Gastrocnemius medialis (tissue), 4 donors: ENCODE data around the gene SYDE2. TPM values are rescaled to one million over a fixed set of nuclear protein-coding genes. Genes with fewer than 3 reads are reported as not detected.
"Not testable (repeated sequence)": the region's sequence is repeated elsewhere in the genome, so short reads cannot be mapped to it uniquely, and the experiment has no call there.

Experiments used
- ATAC-seq, 2 donors: fragments of 150-250 bp; one replicate each; pipeline ENCODE4 v1.9.1; 2016
- DNase-seq, 2 donors: peaks; one replicate each; pipeline ENCODE4 v3.0.0-alpha.2; 2019
- H3K27ac ChIP-seq, 4 donors: fragments of 200-600 bp; sonication (generic); 1 replicate in 1 of 4; 2 replicates in 3 of 4; pipeline ENCODE4 v1.5.1; 2016 to 2018; ENCODE audit warnings: mild to moderate bottlenecking in 2 of 4, moderate library complexity in 1 of 4
- H3K27me3 ChIP-seq, 3 donors: fragments of 200-600 bp; sonication (generic) in 2 of 3; 1 replicate in 1 of 3; 2 replicates in 2 of 3; pipeline versions ENCODE4 v1.5.1 to v1.6.0; 2016 to 2019; ENCODE audit warnings: mild to moderate bottlenecking in 1 of 3, moderate library complexity in 1 of 3
- H3K36me3 ChIP-seq, 2 donors: fragments of 200-600 bp; sonication (generic) in 1 of 2; one replicate each; pipeline ENCODE4 v1.5.1; 2017 to 2018
- H3K4me1 ChIP-seq, 2 donors: fragments of 200-600 bp; sonication (generic) in 1 of 2; one replicate each; pipeline ENCODE4 v1.5.1; 2016 to 2017; ENCODE audit warnings: mild to moderate bottlenecking in 2 of 2
- H3K4me3 ChIP-seq, 4 donors: fragments of 200-600 bp; sonication (generic) in 3 of 4; 1 replicate in 1 of 4; 2 replicates in 3 of 4; pipeline ENCODE4 v1.5.1; 2016 to 2019; ENCODE audit warnings: mild to moderate bottlenecking in 2 of 4
- H3K9me3 ChIP-seq, 3 donors: fragments of 200-600 bp; sonication (generic) in 2 of 3; 1 replicate in 1 of 3; 2 replicates in 2 of 3; pipeline ENCODE4 v1.5.1; 2016 to 2019
- CTCF ChIP-seq, 5 experiments: fragments of 450-650 bp in 3 of 5; fragments of 200-600 bp in 2 of 5; sonication (generic) in 2 of 5; IDR thresholded peaks in 4 of 5; conservative IDR thresholded peaks in 1 of 5; 1 replicate in 4 of 5; 2 replicates in 1 of 5; pipeline ENCODE4 v1.5.1; 2016 to 2019; ENCODE audit warnings: antibody characterized with exemption in 5 of 5, mild to moderate bottlenecking in 3 of 5, moderate library complexity in 3 of 5
- POLR2A ChIP-seq, 2 donors: fragments of 450-650 bp; IDR thresholded peaks; one replicate each; pipeline ENCODE4 v1.6.1; 2017; ENCODE audit warnings: antibody characterized with exemption in 2 of 2, mild to moderate bottlenecking in 2 of 2, moderate library complexity in 2 of 2
- in situ Hi-C, 4 donors: fragments of 200-750 bp; cut with MboI; loops; one replicate each; pipeline versions ENCODE4 v1.15.0 to v1.8.0; 2017; ENCODE audit warnings: low sequenced_read_pairs in 4 of 4
- intact Hi-C: fragments of 100-400 bp; cut with DNase I; formaldehyde crosslinking; loops from one replicate; pipeline ENCODE4 v1.15.1; 2023; ENCODE audit warnings: low total_unique reads
- total RNA-seq, 4 donors: library from RNA; depleted of rRNA; stranded (reverse); fragments of >200 nt; gene quantifications; one replicate each; pipeline versions ENCODE4 v1.1.0 to v1.2.3, GENCODE V29; 2016

Gene SYDE2
- total RNA-seq, 4 donors from 2014 or later: 3.8 to 7.2 (median 4.9) TPM

GRCh38 chr1:85199667-85200462, 951 bp downstream of the SYDE2 start:
- peak overlapping the region; percentile 76 to 96 (median 78) for H3K4me3 ChIP-seq
- H3K27me3 ChIP-seq: no peaks in the 10 kb centered on the region
- no peaks in the 10 kb centered on the region for H3K9me3 ChIP-seq
- DNase-seq (no peak), ATAC-seq (no peak)
- no peaks in the 10 kb centered on the region for H3K36me3 ChIP-seq
- H3K4me1 ChIP-seq: peaks cover 11 to 17% of the 10 kb centered on the region in 2 donors
- H3K27ac ChIP-seq: peak overlapping the region; percentile 86 to 95 (median 94)
- in situ Hi-C loops (no loop called here), intact Hi-C loops (loop anchor here (2.0 to 5.0 kb wide), 4 partner anchors 29 to 381 kb away; partner anchors contain the start of genes BCL10, C1orf52 and CCN1)
- TF ChIP-seq CTCF (IDR thresholded peaks at IDR 0.05 in 4 of 5, conservative IDR thresholded peaks at IDR 0.05 in 1 of 5) (no peak), POLR2A (IDR thresholded peaks at IDR 0.05) (no peak)

GRCh38 chr1:85198864-85199263, 2.0 kb downstream of the SYDE2 start:
- no peaks in the 10 kb centered on the region for H3K9me3 ChIP-seq
- TF ChIP-seq POLR2A (IDR thresholded peaks at IDR 0.05) (no peak), CTCF (IDR thresholded peaks at IDR 0.05 in 4 of 5, conservative IDR thresholded peaks at IDR 0.05 in 1 of 5) (no peak)
- peaks cover 11 to 17% of the 10 kb centered on the region in 2 donors for H3K4me1 ChIP-seq
- in situ Hi-C loops: no loop called here
- H3K27me3 ChIP-seq: no peaks in the 10 kb centered on the region
- DNase-seq: no peak
- intact Hi-C loops: no loop called here
- H3K27ac ChIP-seq: no peak overlapping the region
- ATAC-seq: no peak
- peak overlapping the region in 1 of 4 donors; percentile 3 for H3K4me3 ChIP-seq
- no peaks in the 10 kb centered on the region for H3K36me3 ChIP-seq

- ATAC-seq (no peak), DNase-seq (no peak)
- H3K27me3 ChIP-seq: no peaks in the 10 kb centered on the region
- in situ Hi-C loops: no loop called here
- peaks cover 9 to 17% of the 10 kb centered on the region in 2 donors for H3K4me1 ChIP-seq
- intact Hi-C loops: no loop called here
- no peaks in the 10 kb centered on the region for H3K36me3 ChIP-seq
- no peak overlapping the region for H3K4me3 ChIP-seq
- no peak overlapping the region for H3K27ac ChIP-seq
- H3K9me3 ChIP-seq: no peaks in the 10 kb centered on the region
- TF ChIP-seq CTCF (IDR thresholded peaks at IDR 0.05 in 4 of 5, conservative IDR thresholded peaks at IDR 0.05 in 1 of 5): no peak
Observed at GRCh38 chr1:85196358-85196757, 4.5 kb downstream of the SYDE2 start.

- H3K4me3 ChIP-seq: no peak overlapping the region
Observed at GRCh38 chr1:85195703-85196102, 5.1 kb downstream of the SYDE2 start.

GRCh38 chr1:85192129-85192528, 8.7 kb downstream of the SYDE2 start:
- H3K4me3 ChIP-seq, H3K36me3 ChIP-seq, H3K4me1 ChIP-seq, intact Hi-C loops, in situ Hi-C loops, DNase-seq, H3K27me3 ChIP-seq, H3K27ac ChIP-seq, H3K9me3 ChIP-seq, ATAC-seq: not testable (repeated sequence)

More at GRCh38 chr1:85195703-85196102, 5.1 kb downstream of the SYDE2 start:
- H3K36me3 ChIP-seq: no peaks in the 10 kb centered on the region
- in situ Hi-C loops: no loop called here
- TF ChIP-seq POLR2A (IDR thresholded peaks at IDR 0.05): no peak
- TF ChIP-seq CTCF (IDR thresholded peaks at IDR 0.05 in 4 of 5, conservative IDR thresholded peaks at IDR 0.05 in 1 of 5): no peak
- no peak overlapping the region for H3K27ac ChIP-seq
- H3K4me1 ChIP-seq: peaks cover 9 to 17% of the 10 kb centered on the region in 2 donors
- ATAC-seq (no peak), DNase-seq (no peak)
- no peaks in the 10 kb centered on the region for H3K9me3 ChIP-seq
- H3K27me3 ChIP-seq: no peaks in the 10 kb centered on the region
- intact Hi-C loops: no loop called here
